Stimulated activated CD8-positive, alpha-beta memory T cell treated with anti-CD3 and anti-CD28 coated beads, Interleukin-2, amount 100 ng/mL, for 1 hour (primary cell): ENCODE measurements around the gene IMMP2L.
"Not testable (repeated sequence)": the region's sequence is repeated elsewhere in the genome, so short reads cannot be mapped to it uniquely, and the experiment has no call there.

Experiments used
- DNase-seq, 2 donors: peaks; one replicate each; pipeline ENCODE4 v3.0.0-alpha.2; 2020; ENCODE audit warnings: low read depth in 2 of 2

Gene IMMP2L

DNA sequence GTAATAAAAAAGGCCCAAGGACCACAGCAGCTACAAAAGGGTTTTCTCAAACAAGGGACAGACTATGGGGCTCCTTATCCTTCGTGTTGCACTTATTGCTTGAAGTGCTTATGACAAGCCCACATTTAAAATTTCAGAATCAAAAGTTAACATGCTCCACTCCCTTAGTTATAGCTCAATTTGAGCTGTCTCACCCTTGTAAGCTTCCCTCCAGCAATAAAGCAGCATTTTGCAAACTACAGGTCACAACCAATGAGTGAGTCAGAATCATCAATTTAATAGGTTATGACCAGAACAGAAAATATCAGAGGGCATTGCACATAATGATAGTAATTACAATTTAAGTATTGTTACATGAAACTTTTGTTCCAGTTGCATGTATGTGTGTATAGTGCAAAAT is 53.0 kb downstream of the IMMP2L start:
- DNase-seq = no peak

GRCh38 chr7:111508387-111508786 is 53.9 kb downstream of the IMMP2L start:
- no peak for DNase-seq

GRCh38 chr7:111505422-111505821 is 56.9 kb downstream of the IMMP2L start:
- not testable (repeated sequence) for DNase-seq

DNA sequence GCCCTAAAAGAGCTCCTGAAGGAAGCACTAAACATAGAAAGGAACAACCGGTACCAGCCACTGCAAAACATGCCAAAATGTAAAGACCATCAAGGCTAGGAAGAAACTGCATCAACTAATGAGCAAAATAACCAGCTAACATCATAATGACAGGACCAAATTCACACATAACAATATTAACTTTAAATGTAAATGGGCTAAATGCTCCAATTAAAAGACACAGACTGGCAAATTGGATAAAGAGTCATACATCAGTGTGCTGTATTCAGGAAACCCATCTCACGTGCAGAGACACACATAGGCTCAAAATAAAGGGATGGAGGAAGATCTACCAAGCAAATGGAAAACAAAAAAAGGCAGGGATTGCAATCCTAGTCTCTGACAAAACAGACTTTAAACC is 60.5 kb downstream of the IMMP2L start:
- DNase-seq = not testable (repeated sequence)

DNA sequence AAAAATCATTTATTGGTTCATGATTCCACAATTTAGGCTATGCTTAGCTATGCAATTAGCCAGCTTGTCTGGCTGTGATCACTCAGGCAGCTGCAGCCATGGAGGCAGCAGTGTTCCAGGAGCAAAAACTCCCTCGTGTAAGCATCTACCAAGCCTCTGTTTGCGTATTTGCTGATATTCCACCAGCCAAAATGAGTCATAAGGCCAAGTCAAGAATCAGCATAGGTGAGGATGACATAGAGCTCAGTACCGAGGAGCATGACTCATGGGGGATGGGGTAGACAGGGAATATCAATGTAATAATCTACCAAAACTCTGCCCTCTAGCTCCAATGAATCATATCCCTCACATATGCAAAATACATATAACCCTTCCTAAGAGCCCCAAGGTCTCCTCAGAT is 63.3 kb downstream of the IMMP2L start:
- no peak for DNase-seq

DNA sequence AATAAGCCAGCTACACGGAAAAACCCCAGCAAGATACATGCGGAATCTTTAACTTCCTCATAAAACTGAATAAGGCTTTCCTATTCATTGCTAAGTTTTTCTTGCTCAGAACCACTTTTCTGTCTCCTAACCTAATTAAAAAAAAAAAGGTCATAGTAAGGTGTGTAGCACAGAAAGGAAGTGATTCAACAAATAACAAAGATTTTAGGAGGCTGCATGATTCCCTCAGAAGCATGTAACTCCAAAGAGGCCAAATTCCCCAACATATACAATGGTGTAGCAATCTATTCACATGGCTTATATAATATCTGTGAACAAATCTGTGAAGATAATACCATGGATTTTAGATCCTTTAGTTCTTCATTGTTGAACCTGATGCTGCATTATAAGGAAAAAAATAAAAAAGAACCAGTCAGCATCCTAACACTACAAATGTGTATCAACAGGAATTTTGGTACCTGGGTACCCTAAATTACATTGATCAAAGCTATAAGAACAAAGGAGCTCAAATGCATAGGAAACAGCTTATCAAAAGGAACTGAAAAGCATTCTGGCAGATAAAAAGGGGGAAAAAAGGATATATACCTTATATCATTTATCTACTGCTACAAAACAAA is 63.8 kb downstream of the IMMP2L start:
- no peak for DNase-seq

GRCh38 chr7:111495173-111495810 is 67.0 kb downstream of the IMMP2L start:
- DNase-seq = no peak

GRCh38 chr7:111492234-111492633 is 70.1 kb downstream of the IMMP2L start:
- no peak for DNase-seq

DNA sequence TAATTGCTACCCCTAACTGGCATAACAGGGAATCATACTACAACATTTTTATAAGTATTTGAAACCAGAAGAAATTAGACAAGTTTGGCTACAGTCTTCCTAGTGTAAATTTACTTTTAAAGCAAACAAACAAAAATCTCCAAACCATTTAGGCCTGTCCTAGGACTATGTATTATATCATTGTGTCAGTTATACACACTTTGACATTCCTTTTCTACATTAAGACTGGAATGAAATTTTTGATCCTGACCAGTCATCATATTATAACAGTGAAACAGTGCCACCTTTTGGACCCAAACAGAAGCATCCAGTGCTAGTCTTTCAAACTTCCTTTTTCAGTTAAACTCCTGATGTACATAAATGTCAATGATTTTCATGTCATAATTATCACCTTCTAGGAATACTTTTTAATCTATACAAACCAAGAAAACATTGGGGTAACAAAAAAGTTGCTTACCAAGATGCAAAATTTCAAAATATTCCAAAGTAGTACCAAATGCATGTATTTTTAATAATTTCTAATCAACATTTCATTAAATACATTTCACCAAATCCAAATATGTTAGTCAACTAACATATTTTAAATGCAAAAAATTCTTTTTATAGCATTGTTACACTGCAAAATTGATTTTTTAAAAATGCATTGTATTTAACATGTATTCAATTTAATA is 75.7 kb downstream of the IMMP2L start:
- no peak for DNase-seq

DNA sequence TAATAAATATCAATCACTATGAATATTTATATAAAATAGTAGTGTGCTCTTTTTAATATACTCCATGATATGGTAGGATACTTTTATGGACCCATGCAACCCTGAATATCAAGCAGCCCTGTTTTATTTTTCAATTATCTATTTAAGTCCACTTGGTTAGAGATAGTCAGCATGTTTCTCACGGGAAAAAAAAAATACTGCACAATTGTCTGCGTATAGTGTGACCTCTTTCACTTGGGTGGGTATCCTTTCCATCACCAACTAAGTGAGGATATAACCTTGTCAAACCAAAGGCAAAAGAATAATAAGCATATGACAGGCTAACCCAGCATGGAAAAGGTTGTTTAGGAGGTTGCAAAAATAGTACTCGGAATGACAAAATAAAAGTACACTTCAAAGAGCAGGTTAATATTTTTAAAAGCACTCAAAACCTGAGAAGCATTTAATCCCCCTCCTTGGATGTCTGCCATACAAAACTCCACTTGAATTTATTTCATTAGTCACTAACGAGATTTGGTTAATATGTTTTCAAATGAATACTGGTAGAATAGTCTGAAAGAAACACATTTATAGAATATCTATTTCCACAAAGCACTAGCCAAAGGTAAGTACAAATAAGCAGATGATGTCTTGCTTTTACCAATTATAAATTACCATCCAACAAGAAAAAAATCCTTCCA is 76.5 kb downstream of the IMMP2L start:
- no peak for DNase-seq

DNA sequence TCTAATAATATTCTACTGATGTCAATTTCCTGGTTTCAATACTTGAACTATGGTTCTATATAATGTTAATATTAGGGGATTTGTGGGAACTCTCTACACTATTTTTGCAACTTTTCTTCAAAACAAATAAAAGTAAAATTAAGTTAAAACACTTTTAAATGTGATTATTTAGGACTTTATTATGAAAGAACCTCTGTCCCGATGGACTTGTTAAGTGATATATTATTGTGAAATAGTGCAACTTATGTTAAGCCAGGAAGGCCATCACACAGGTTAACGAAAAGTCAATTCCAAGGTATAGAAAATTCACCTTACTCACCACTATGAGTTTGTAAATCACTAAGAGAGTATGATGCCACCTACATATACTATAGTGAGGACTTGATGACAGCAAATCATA is 79.2 kb downstream of the IMMP2L start:
- no peak for DNase-seq

DNA sequence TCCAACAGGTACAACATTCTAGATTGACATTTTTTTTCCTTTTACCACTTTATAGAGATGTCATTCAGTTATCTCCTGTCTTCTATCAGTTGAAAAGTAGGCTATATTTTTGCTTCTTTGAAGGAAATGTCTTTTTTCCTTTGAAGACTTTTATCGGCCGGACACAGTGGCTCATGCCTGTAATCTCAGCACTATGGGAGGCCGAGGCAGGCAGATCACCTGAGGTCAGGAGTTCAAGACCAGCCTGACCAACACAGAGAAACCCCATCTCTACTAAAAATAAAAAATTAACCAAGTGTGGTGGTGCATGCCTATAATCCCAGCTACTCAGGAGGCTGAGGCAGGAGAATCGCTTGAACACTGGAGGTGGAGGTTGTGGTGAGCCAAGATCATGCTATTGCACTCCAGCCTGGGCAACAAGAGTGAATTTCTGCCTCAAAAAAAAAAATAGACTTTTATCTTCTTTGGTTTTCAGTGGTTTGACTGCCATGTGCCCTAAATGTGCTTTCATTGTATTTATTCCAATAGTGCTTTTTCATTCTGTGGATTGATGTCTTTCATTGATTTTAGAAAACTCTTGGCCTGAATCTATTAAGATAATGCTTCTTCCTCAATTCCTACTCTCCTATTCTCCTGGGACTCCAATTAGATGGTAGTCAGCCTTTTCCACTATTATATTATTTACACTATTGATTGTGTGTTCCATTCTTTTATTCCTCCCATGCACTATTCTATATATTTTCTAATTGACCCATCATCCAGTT is 84.6 kb downstream of the IMMP2L start:
- no peak for DNase-seq

- DNase-seq = no peak
Observed at GRCh38 chr7:111476586-111477293, 85.6 kb downstream of the IMMP2L start.

- no peak for DNase-seq
Observed at GRCh38 chr7:111475959-111476358, 86.3 kb downstream of the IMMP2L start.

GRCh38 chr7:111475419-111475748 is 86.9 kb downstream of the IMMP2L start:
- DNase-seq = no peak

DNA sequence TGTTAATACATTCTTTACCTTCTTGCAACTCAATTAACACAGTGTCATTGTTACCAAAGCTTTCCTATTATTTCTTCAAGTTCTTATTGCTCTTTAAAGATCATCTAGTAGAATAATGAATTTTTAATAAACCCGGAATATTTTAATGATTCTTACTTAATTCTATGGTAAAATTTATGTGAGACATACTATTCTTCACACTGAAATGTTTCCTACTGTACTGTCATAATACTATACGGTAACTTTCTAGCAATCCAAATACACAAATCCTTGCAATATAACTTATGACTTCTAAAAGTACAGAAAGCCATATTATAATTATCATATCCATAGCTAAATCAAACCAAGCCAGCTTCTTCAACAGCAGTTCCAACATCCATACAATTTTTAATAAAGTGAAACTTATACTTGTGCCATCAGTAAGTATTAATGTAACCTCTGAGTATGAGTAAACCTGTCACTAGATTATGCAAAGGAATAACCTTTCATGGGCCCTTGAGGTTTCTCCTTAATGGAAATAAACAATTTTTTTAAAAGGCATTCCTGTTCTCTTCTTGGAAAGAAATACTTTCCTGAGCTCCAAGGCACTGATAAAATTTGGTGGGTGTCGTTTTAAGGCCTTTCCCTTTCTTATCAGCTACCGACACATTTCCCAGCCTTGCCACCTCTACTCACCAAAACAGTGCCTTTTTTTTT is 87.4 kb downstream of the IMMP2L start:
- DNase-seq = no peak

GRCh38 chr7:111473449-111474198 is 88.7 kb downstream of the IMMP2L start:
- DNase-seq = no peak

DNA sequence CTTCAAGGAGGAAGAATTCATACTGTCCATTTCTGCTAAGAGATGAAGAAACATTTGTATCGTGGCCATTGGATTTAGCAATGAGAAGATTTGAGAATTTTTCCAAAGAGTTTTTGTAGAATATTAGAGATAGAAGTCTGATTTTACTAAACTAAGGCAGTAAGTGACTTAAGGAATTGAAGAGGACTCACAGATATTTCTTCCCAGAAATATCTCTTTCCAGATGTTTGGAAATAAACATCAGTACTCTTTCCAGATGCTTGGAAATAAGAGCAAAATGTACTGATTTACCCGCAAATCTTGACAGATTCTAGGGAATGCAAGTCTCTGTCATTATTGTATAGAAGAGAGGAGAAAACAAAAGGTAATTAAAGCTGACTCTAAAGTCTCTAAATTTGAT is 91.3 kb downstream of the IMMP2L start:
- no peak for DNase-seq

- not testable (repeated sequence) for DNase-seq
Observed at GRCh38 chr7:111469894-111470293, 92.4 kb downstream of the IMMP2L start.

DNA sequence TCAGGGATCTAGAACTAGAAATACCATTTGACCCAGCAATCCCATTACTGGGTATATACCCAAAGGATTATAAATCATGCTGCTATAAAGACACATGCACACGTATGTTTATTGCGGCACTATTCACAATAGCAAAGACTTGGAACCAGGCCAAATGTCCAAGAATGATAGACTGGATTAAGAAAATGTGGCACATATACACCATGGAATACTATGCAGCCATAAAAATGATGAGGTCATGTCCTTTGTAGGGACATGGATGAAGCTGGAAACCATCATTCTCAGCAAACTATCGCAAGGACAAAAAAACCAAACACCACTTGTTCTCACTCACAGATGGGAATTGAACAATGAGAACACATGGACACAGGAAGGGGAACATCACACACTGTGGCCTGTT is 96.5 kb downstream of the IMMP2L start:
- DNase-seq = not testable (repeated sequence)
